Body of pancreas (tissue), 4 donors: ENCODE data around the gene ROR1.

Experiments used
- CTCF ChIP-seq, 7 experiments: fragments of 450-650 bp in 4 of 7; fragments of 200-600 bp in 3 of 7; sonication (generic) in 3 of 7; IDR thresholded peaks; one replicate each; pipeline ENCODE4 v1.5.1; 2016 to 2019; ENCODE audit warnings: antibody characterized with exemption in 7 of 7
- POLR2A ChIP-seq, 3 donors: fragments of 450-650 bp; IDR thresholded peaks; one replicate each; pipeline ENCODE4 v1.6.1; 2016; ENCODE audit warnings: antibody characterized with exemption in 3 of 3, mild to moderate bottlenecking in 2 of 3

- TF ChIP-seq CTCF (IDR thresholded peaks at IDR 0.05) (no peak), POLR2A (IDR thresholded peaks at IDR 0.05) (no peak)
Observed at GRCh38 chr1:64110924-64111777, 337.3 kb downstream of the ROR1 start.
